GM21526 (cell line): Measurements from ENCODE around the gene ARHGAP45.

ENCODE experiments used
- ATAC-seq: cut with Tn5 transposase; IDR thresholded peaks from one replicate; pipeline ENCODE4 v1.9.1; 2021; ENCODE audit warnings: moderate library complexity; ENCODE audit not compliant: unreplicated experiment, low FRiP score

ARHGAP45 gene

GRCh38 chr19:1102407-1103131 is 35.6 kb downstream of the ARHGAP45 start:
- ATAC-seq: no peak

GRCh38 chr19:1103132-1103707 is 36.3 kb downstream of the ARHGAP45 start:
- no peak for ATAC-seq

GRCh38 chr19:1103708-1104310 is 36.8 kb downstream of the ARHGAP45 start, which contains the start of gene GPX4:
GPX4 (plus strand) TSS chr19:1103994; CDS start chr19:1104044, 50 bp downstream.
- ATAC-seq: peak; percentile 65

GRCh38 chr19:1104311-1105007 is 37.5 kb downstream of the ARHGAP45 start:
- ATAC-seq: peak; percentile 24

GRCh38 chr19:1105008-1105872 is 38.3 kb downstream of the ARHGAP45 start:
- ATAC-seq: no peak

- ATAC-seq: no peak
Observed at GRCh38 chr19:1105873-1106840, 39.2 kb downstream of the ARHGAP45 start.

GRCh38 chr19:1106841-1107660 is 40.1 kb downstream of the ARHGAP45 start:
- ATAC-seq: no peak

- ATAC-seq: no peak
Observed at GRCh38 chr19:1107661-1108261, 40.8 kb downstream of the ARHGAP45 start.

- no peak for ATAC-seq
Observed at GRCh38 chr19:1108291-1109031, 41.5 kb downstream of the ARHGAP45 start.

- ATAC-seq: no peak
Observed at GRCh38 chr19:1109032-1109551, 42.1 kb downstream of the ARHGAP45 start.

GRCh38 chr19:1109697-1110671 is 43.0 kb downstream of the ARHGAP45 start:
- ATAC-seq: no peak

GRCh38 chr19:1110809-1111640 is 44.1 kb downstream of the ARHGAP45 start:
- no peak for ATAC-seq

GRCh38 chr19:1111641-1112267 is 44.8 kb downstream of the ARHGAP45 start:
- ATAC-seq: no peak

GRCh38 chr19:1112268-1113029 is 45.5 kb downstream of the ARHGAP45 start:
- no peak for ATAC-seq
